Measurements from ENCODE around the gene AP2A2.

DNA sequence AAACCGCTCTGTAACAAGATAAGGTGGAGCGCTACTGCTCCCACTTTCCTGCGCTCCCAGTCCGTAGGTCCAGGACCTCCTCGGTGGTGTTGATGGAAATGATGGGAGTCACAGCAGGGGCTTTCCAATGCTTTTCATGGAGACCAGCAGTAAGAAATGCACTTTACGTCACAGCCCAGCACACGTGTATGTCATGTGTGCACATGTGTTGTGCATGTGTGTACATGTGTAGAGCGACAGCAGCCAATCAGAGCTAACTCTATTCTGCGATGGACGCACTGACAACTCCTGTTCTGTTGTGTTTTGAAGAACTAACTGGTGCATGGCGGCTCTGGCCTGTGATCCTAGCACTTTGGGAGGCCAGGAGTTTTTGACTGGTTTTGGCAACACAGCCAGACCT, 16.3 kb upstream of the AP2A2 start:
- TF ChIP-seq, protein P1, sequence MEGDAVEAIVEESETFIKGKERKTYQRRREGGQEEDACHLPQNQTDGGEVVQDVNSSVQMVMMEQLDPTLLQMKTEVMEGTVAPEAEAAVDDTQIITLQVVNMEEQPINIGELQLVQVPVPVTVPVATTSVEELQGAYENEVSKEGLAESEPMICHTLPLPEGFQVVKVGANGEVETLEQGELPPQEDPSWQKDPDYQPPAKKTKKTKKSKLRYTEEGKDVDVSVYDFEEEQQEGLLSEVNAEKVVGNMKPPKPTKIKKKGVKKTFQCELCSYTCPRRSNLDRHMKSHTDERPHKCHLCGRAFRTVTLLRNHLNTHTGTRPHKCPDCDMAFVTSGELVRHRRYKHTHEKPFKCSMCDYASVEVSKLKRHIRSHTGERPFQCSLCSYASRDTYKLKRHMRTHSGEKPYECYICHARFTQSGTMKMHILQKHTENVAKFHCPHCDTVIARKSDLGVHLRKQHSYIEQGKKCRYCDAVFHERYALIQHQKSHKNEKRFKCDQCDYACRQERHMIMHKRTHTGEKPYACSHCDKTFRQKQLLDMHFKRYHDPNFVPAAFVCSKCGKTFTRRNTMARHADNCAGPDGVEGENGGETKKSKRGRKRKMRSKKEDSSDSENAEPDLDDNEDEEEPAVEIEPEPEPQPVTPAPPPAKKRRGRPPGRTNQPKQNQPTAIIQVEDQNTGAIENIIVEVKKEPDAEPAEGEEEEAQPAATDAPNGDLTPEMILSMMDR (IDR thresholded peaks at IDR 0.05) = no peak
- TF ChIP-seq POLR2A (IDR thresholded peaks at IDR 0.05) (no peak), POLR2AphosphoS5 (IDR thresholded peaks at IDR 0.05) (no peak)

Measured in prostate gland (tissue), 2 donors.